Endothelial cell of umbilical vein (primary cell): ENCODE results near the gene CLDN15. TPM values are rescaled to one million over a fixed set of nuclear protein-coding genes. Genes with fewer than 3 reads are reported as not detected.
"Not testable (repeated sequence)": the region's sequence is repeated elsewhere in the genome, so short reads cannot be mapped to it uniquely, and the experiment has no call there.

Source experiments
- BruUV-seq: library from RNA; stranded (reverse); fragments of 400-500 nt; replicated peaks from 2 replicates; lab custom pipeline; 2021; lab: Mats Ljungman, UMichigan
- CTCF ChIA-PET: fragments of 300-600, 350-600 bp; sonication (Branson Sonifier 250); formaldehyde crosslinking; loops from one replicate; lab custom pipeline; 2021; ENCODE audit warnings: antibody characterized with exemption, inconsistent platforms; lab: Charles Lee
- POLR2A ChIA-PET: fragments of 300-600, 350-600 bp; sonication (Branson Sonifier 250); formaldehyde crosslinking; loops from one replicate; lab custom pipeline; 2021; ENCODE audit warnings: antibody characterized with exemption, inconsistent platforms; lab: Charles Lee
- DNase-seq: peaks from one replicate; pipeline ENCODE4 v3.0.0-alpha.2; 2011; ENCODE audit warnings: low read depth, low spot score
- FAIRE-seq: peaks from 2 replicates; lab custom pipeline; 2011; peaks lifted over from hg19 to GRCh38; lab: Jason Lieb, UNC
- H2AFZ ChIP-seq: 2 replicates; pipeline ENCODE4 v1.6.0; 2012; ENCODE audit warnings: low read depth, low read length, control low read depth, inconsistent platforms
- H3K27ac ChIP-seq: 2 replicates; pipeline ENCODE4 v1.5.1; 2011; ENCODE audit warnings: low read depth, mild to moderate bottlenecking, control low read depth, low read length, moderate library complexity; ENCODE audit not compliant: insufficient read depth
- H3K27me3 ChIP-seq, 2 experiments: 2 replicates each; pipeline versions ENCODE4 v1.6.0 to v1.6.1; 2011; ENCODE audit warnings: low read length in 2 of 2, mixed read lengths in 1 of 2; ENCODE audit not compliant: control insufficient read depth in 2 of 2, insufficient read depth in 2 of 2
- H3K36me3 ChIP-seq, 2 experiments: 2 replicates in 1 of 2; 3 replicates in 1 of 2; pipeline ENCODE4 v1.5.1; 2011; ENCODE audit warnings: low read length in 2 of 2, mild to moderate bottlenecking in 1 of 2, moderate library complexity in 1 of 2; ENCODE audit not compliant: control insufficient read depth in 2 of 2, insufficient read depth in 2 of 2; ENCODE audit errors: extremely low read depth in 1 of 2
- H3K4me1 ChIP-seq: 3 replicates; pipeline ENCODE4 v1.5.1; 2011; ENCODE audit warnings: mild to moderate bottlenecking, low read length; ENCODE audit not compliant: control insufficient read depth, insufficient read depth; ENCODE audit errors: extremely low read depth
- H3K4me2 ChIP-seq: 2 replicates; pipeline ENCODE4 v1.6.1; 2011; ENCODE audit warnings: low read length, control low read depth, mixed read lengths; ENCODE audit not compliant: insufficient read depth
- H3K4me3 ChIP-seq, 3 experiments: fragments of 200-600 bp in 1 of 3; sonication (generic), shearing (Covaris generic) in 1 of 3; replicated peaks in 1 of 3; 2 replicates each; pipeline ENCODE4 v1.5.1; 2011 to 2016; ENCODE audit warnings: control low read depth in 3 of 3, low read length in 3 of 3, mild to moderate bottlenecking in 2 of 3, inconsistent platforms in 1 of 3, low read depth in 1 of 3, moderate library complexity in 1 of 3; ENCODE audit not compliant: insufficient read depth in 1 of 3
- H3K79me2 ChIP-seq: 2 replicates; pipeline ENCODE4 v1.6.0; 2012; ENCODE audit warnings: low read length, inconsistent platforms; ENCODE audit not compliant: control insufficient read depth, insufficient read depth
- H3K9ac ChIP-seq: replicated peaks from 2 replicates; pipeline ENCODE3; 2011; ENCODE audit warnings: low read length, control low read depth; ENCODE audit not compliant: insufficient read depth; ENCODE audit errors: extremely low read depth
- H3K9me1 ChIP-seq: replicated peaks from 3 replicates; pipeline ENCODE4 v1.6.0; 2011; ENCODE audit warnings: mild to moderate bottlenecking, low read length; ENCODE audit not compliant: control insufficient read depth, insufficient read depth; ENCODE audit errors: extremely low read depth
- H3K9me3 ChIP-seq: replicated peaks from 2 replicates; pipeline ENCODE4 v1.5.1; 2012; ENCODE audit warnings: low read length, inconsistent platforms; ENCODE audit not compliant: control insufficient read depth, insufficient read depth
- H4K20me1 ChIP-seq: replicated peaks from 2 replicates; pipeline ENCODE3; 2011; ENCODE audit warnings: mild to moderate bottlenecking, low read length; ENCODE audit not compliant: control insufficient read depth, insufficient read depth; ENCODE audit errors: extremely low read depth
- EZH2 ChIP-seq: IDR thresholded peaks from 2 replicates; pipeline ENCODE4 v1.6.1; 2012; ENCODE audit warnings: borderline replicate concordance, low read depth, mild to moderate bottlenecking, moderate library complexity, low read length, inconsistent platforms; ENCODE audit not compliant: severe bottlenecking
- FOS ChIP-seq: IDR thresholded peaks from 2 replicates; pipeline ENCODE4 v1.6.1; 2011; ENCODE audit warnings: mild to moderate bottlenecking, low read length, moderate library complexity, borderline replicate concordance; ENCODE audit not compliant: insufficient read depth
- GATA2 ChIP-seq: IDR thresholded peaks from 2 replicates; pipeline ENCODE4 v1.7.0; 2011; ENCODE audit warnings: low read depth, mild to moderate bottlenecking, moderate library complexity, mixed read lengths, low read length; ENCODE audit not compliant: insufficient read length, insufficient read depth
- POLR2A ChIP-seq: IDR thresholded peaks from 2 replicates; pipeline ENCODE4 v1.6.1; 2012; ENCODE audit warnings: low read depth, mild to moderate bottlenecking, control low read depth, low read length
- POLR2AphosphoS5 ChIP-seq: IDR thresholded peaks from 2 replicates; pipeline ENCODE4 v1.6.1; 2012; ENCODE audit warnings: low read depth, mild to moderate bottlenecking, control low read depth, low read length, moderate library complexity; ENCODE audit not compliant: insufficient read depth
- dilution Hi-C: fragments of 300-500 bp; cut with MboI; formaldehyde crosslinking; loops from one replicate; pipeline ENCODE4 v1.15.0; 2019; ENCODE audit warnings: low sequenced_read_pairs; ENCODE audit not compliant: extremely low pct_ligation_motif_present
- intact Hi-C: fragments of 100-400 bp; cut with micrococcal nuclease; formaldehyde crosslinking; loops from one replicate; pipeline ENCODE4 v1.10.0; 2022
- polyA plus RNA-seq, 4 experiments: library from polyadenylated mRNA; depleted of rRNA in 3 of 4; stranded (reverse) in 3 of 4; unstranded in 1 of 4; fragments of >200 nt; gene quantifications; 2 replicates each; pipeline versions ENCODE4 v1.2.1 to v1.2.3, GENCODE V29; 2011 to 2012; ENCODE audit warnings: missing spikeins in 1 of 4
- total RNA-seq: library from RNA; stranded (reverse); gene quantifications from 2 replicates; pipeline ENCODE4 v1.2.3, GENCODE V29; 2021
- TF ChIP-seq, protein P1 (sequence below): IDR thresholded peaks from 2 replicates; pipeline ENCODE4 v1.6.1; 2011; ENCODE audit not compliant: insufficient read depth, insufficient read length

Gene CLDN15
- total and polyA plus RNA-seq, 2 donors (not counting 3 experiments of a cell fraction or from before 2014, with no cell fraction given): 11.3 to 17.7 TPM

DNA sequence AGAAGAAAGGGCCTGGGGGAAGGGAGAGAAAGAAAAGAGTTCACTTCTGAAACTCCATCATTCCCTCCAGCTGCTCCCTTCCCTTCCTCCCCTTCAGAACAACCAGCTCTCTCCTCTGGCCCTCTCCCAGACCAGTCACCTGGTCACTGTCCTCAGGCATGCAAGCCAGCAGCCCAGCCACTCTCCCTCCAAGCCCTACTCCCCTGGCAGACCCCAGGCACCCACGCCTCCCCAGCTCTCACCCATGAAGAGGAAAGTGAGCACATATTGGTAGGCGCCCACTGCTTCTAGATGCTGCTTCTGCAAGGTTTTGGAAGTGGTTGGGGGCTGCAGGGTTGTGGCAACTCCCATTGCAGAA is 37.1 kb downstream of the CLDN15 start:
- no TSS peak for BruUV-seq
- Histone ChIP-seq H3K9ac (no peak overlapping the region), H3K27ac (no peak overlapping the region), H3K4me3 (no peak overlapping the region), H3K9me1 (no peaks in the 10 kb centered on the region), H3K4me1 (peaks cover 5% of the 10 kb centered on the region), H3K27me3 (peaks cover 28 to 29% of the 10 kb centered on the region in 2 experiments), H3K4me2 (no peak overlapping the region), H2AFZ (no peak overlapping the region), H3K9me3 (no peaks in the 10 kb centered on the region), H3K36me3 (no peaks in the 10 kb centered on the region), H3K79me2 (no peaks in the 10 kb centered on the region), H4K20me1 (no peaks in the 10 kb centered on the region)
- TF ChIP-seq, protein P1, sequence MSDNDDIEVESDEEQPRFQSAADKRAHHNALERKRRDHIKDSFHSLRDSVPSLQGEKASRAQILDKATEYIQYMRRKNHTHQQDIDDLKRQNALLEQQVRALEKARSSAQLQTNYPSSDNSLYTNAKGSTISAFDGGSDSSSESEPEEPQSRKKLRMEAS: no peak
- no peak for TF ChIP-seq POLR2AphosphoS5
- TF ChIP-seq POLR2A: no peak
- TF ChIP-seq GATA2: no peak
- no peak for TF ChIP-seq EZH2
- TF ChIP-seq FOS: no peak
- dilution Hi-C loops: no loop called here
- FAIRE-seq (no peak), DNase-seq (no peak)
- ChIA-PET POLR2A (interaction anchor here (0.6 kb wide), 1 partner anchor 29 kb away, joined by 5 read pairs; no protein-coding TSS in a partner anchor), CTCF (interaction anchor here (1.1 to 1.7 kb wide), 3 partner anchors 8 to 82 kb away, joined by 4 to 10 read pairs (median 4); no protein-coding TSS in a partner anchor)
- intact Hi-C loops: no loop called here

DNA sequence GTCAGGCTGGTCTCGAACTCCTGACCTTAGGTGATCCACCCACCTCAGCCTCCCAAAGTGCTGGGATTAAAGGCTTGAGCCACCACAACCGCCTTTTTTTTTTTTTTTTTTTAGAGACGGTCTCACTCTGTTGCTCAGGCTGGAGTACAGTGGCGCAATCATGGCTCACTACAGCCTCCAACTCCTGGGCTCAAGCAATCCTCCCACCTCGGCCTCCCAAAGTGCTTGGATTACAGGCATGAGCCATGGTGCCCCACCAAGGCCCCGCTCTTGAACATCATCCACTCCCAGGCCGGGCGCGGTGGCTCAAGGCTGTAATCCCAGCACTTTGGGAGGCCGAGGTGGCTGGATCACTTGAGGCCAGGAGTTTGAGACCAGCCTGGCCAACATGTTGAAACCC is 38.1 kb downstream of the CLDN15 start:
- H3K9me3 ChIP-seq, H2AFZ ChIP-seq, H3K9me1 ChIP-seq, H4K20me1 ChIP-seq, H3K4me1 ChIP-seq, H3K4me3 ChIP-seq, H3K27ac ChIP-seq, H3K4me2 ChIP-seq, H3K79me2 ChIP-seq, FAIRE-seq, intact Hi-C loops, DNase-seq, H3K36me3 ChIP-seq, POLR2A ChIA-PET, H3K9ac ChIP-seq, dilution Hi-C loops, BruUV-seq: not testable (repeated sequence)
- CTCF ChIA-PET: interaction anchor here (1.2 kb wide), 2 partner anchors 83 to 91 kb away, joined by 3 read pairs; no protein-coding TSS in a partner anchor
- H3K27me3 ChIP-seq: peaks cover 28 to 29% of the 10 kb centered on the region in 2 experiments
